TTC549 (cell line): ENCODE measurements around the gene ABCA1.

ENCODE experiments used
- FAIRE-seq: peaks from 2 replicates; lab custom pipeline; 2012; peaks lifted over from hg19 to GRCh38; lab: Jason Lieb, UNC

ABCA1 gene

GRCh38 chr9:104836235-104836634 is 91.7 kb downstream of the ABCA1 start:
- no peak for FAIRE-seq

DNA sequence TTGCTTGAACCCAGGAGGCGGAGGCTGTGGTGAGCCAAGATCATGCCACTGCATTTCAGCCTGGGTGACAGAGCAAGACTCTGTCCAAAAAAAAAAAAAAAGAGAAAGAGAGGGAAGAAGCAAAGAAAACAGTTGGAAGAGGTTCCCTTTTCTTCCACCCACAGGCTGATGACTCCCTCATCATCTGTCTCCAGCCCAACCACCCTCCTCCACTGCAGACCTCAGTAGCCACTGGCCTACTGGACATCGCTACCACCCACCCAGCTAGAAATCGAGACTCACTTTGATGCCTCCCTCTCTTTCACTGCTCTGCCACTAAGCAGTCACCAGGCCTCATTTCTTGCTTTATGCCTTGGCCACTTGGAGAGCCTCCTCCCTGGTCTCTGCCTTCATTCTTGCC is 92.8 kb downstream of the ABCA1 start:
- FAIRE-seq = no peak

- FAIRE-seq = no peak
Measured at GRCh38 chr9:104833696-104834095, 94.3 kb downstream of the ABCA1 start.

DNA sequence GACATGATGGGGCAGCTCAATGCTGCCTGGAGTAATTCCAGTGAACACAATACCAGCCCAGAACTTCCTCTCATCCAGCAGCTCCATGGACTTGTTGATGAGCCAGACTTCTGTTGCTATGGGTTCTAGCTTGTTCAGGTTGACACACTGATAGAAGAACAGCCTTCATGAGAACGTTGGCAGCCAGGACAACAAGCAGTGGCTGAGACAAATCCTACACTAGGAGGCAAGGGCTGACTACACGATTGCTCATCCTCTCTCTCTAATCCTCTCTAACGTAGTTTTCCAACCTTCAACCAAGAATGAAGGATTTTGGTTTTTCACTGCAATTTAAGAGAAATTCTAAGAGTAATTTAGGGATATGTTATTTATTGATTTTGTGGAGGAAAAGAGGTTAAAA is 96.3 kb downstream of the ABCA1 start:
- no peak for FAIRE-seq

DNA sequence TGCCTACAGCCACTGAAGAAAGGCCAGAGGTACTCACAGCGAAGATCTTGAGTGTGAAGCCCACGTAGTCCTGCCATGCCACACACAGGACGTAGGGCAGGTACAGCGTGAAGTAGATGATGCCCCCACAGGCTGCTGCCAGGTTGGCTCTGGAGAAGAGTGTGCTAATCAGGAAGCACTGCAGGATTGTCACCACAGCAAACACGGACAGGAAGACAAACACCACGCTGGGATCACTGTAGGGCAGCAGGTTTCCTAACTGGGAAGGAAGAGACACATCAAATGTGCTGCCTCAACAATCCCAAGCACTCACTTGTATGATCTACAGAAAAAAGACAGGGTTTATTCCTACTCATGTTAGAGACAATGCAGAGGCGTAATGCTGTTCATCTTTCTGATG is 101.0 kb downstream of the ABCA1 start:
- no peak for FAIRE-seq

GRCh38 chr9:104826079-104826775 is 101.7 kb downstream of the ABCA1 start:
- FAIRE-seq = no peak

- no peak for FAIRE-seq
Measured at GRCh38 chr9:104820336-104820735, 107.6 kb downstream of the ABCA1 start.

- no peak for FAIRE-seq
Measured at GRCh38 chr9:104819033-104819432, 108.9 kb downstream of the ABCA1 start.

GRCh38 chr9:104817437-104817836 is 110.5 kb downstream of the ABCA1 start:
- FAIRE-seq = no peak

DNA sequence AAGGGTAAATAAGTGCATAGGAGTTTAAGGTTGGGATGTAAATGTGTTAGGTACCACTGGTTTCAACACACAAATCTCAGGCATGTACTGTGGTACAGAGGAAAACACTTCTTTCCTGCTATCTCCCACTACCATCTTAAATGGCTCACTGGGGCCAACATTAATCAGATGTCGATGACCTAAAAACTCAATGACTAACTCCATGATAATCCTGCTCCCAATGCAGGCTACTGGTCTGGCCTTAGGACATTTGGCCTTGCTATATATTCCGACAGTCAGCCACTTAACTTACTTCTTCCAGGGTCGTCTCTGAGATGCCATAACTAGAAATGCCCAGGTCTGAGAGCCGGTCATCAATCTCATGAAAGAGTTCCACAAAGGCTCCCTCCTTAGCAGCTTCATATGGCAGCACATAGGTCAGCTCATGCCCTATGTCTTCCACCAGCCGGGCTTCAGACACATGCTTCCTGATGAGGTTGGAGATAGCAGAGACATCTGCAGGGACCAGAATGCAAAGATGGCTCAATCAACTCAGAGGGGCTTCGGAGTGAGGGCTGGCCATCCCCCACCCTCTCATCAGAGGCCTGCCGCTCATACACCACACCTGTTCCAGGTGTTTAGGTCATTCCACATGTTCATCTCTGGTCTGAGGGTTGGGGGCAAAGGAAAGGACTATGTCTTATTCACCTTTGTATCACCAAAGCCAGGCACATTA is 111.9 kb downstream of the ABCA1 start:
- FAIRE-seq = no peak

DNA sequence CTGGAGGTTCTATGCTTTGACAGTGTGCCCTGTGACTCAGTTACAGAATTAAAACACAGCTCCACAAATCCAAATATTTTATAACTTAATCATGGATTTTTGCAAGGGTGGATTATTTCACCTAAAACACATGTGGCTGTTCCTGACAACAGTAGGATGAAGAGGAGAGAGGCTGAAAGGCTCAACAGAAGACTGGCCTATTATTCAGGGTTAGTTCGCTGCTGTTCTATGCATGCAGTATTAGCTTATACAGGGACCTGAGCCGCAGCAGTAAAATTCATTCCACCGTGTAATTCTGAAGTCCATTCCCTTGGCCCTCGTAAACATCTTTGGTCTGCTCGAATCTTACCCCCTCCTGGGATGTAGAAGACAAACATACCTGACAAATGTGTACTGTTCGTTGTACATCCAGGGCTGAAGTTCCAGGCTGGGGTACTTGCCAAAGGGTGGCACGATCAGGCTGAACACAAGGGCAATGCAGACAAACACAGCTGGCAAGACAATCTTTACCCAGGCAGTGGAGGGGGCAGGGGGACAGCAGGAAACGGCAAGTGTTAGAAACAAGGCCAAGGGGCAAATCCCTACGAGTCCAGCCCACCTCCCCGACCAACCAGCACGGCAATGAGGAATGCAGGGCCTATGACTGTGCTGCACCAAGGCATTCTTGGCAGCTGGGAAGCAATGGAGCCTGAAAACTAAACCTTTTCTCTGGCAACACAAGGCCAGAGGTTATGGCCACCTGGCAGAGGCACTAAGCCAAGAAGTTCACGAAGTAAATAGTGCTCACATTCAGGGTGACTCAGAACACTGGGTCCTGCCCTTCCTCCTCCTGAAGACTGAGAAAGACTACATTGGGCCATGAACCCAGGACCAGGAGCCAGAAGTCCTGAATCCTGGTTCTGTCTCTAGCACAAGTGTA is 117.3 kb downstream of the ABCA1 start:
- FAIRE-seq = no peak

DNA sequence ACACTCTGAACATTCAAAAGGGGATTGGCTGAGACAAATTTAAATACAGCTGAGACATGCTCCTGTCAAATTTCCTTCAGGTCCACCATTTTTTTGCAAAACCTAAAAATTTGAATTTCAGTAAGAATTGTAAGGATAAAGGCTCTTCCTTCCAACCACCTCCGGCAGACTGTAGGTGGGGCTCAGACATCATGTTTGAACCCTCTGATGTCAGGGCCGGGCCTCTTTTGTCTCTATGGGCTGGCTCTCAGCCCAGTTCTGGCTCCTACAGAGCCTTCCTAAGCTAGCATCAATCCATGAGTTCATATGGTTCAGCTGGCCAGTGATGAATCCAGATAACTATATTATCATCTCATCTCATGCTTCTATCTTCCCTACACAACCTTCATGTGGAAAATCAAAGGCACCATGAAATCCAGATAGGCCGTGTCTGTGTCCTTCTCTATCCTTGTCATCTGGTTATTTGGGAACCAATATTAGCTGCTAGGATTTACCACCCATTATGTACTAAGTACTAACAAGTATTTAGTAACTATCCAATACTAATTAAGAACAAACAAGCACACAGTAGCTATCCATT is 119.8 kb downstream of the ABCA1 start:
- no peak for FAIRE-seq

- no peak for FAIRE-seq
Measured at GRCh38 chr9:104805441-104805840, 122.5 kb downstream of the ABCA1 start.

DNA sequence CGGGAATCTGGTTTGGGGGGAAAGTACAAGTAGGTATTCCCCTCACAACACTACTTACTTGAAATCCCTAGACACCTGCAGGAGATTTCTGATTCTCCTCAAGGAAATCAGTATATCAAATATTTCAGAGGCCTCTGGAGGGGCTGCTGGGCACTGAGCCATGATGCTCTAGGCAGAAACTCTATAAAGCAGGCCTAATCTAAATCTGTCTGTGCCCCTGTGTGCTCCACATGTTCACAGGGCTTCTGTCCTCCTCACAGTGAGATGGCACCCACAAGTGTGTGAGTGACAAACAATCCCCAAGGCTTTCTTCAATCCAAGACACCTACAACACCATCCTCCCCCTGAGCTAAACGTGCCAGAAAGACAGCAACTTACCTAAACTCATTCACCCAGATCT is 125.0 kb downstream of the ABCA1 start:
- FAIRE-seq = no peak

- FAIRE-seq = no peak
Measured at GRCh38 chr9:104802110-104802509, 125.8 kb downstream of the ABCA1 start.

DNA sequence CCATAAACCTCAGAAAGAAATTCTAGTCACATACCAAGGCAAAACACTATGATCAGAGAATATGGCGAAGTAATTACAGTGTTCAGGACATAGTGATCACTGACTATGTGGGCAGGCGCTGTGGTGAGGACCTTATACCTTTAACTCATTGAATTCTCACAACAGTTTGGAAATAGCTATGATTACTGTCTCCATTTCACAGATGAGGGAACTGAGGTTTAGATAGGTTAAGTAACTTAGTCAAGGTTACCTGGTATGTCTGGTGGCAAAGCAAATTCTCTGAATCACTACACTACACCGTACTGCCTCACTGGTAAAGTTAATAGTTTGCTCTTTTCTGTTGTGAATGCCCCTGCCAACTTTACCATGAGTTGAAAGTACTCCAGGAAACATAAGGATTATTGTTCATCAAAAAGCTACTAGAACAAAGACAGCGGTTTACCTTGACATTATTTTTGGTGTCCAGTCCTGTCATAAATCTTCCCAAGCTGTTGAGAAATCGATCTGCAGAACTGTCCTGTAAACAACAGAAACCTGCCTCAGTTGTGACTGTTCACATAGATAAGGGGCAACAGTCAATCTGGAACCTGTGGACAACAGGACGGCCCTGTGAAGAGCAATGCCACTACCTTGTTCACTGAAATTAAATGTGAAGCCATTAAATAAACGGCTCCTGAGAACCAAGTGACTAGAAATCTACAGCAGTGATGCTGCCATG is 127.7 kb downstream of the ABCA1 start:
- no peak for FAIRE-seq

DNA sequence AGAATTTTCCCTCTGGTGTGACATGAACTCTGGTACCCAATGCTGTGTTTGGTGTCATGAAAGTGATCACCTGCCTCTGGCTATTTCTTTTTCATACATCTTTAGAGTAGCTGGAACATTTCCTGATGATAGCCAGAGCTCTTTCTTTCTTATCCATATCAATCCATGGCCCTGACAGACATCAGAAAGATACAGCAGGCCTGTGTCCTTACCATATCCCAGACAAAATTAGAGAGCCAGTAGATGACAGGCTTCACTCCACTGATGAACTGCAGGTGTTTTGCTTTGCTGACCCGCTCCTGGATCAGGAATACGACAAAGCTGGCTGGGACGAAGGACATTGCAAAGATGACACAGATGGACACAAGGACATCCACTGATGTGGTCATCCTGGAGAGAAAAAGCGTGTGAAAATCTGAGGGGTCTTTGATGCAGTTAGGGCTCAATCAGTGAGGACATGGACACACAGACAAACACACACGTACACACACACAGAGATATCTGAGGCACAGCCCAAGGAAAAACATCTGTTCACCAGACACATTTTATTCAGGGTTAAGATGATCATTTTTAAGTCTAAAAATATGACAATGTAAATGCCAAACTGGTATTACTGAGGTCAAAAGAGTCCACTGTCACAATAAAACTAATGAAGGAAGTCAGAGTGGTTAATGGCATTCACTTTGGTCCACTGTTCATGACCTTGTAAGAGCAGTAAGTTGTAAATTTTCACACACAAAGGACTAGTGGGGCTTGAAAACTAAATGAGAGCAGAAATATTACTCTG is 129.6 kb downstream of the ABCA1 start:
- FAIRE-seq = no peak

GRCh38 chr9:104795857-104796256 is 132.1 kb downstream of the ABCA1 start:
- FAIRE-seq = no peak

- no peak for FAIRE-seq
Measured at GRCh38 chr9:104795082-104795481, 132.9 kb downstream of the ABCA1 start.

DNA sequence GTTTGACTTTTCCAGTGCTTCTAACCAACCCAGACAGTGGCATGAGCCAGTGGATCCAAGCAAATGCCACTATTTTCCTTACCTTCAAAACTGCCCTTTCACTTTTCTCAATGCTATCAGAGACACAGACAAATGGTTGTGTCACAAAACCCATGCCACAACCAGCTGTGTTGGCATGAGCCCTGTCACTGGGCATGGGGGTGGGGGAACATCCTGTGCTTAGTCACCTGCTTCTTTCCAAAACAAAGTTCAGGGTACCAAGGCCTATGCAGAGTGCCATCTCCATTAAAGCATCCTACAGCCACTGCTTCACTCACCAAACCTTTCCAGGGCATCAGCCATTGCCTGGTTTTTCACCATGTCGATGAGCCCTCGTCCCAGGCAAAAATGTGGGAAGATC is 133.9 kb downstream of the ABCA1 start:
- FAIRE-seq = no peak

- FAIRE-seq = no peak
Measured at GRCh38 chr9:104788251-104788650, 139.7 kb downstream of the ABCA1 start.
